Smooth muscle cell (in vitro differentiated cells): ENCODE results near the gene SYCE3. TPM values are rescaled to one million over a fixed set of nuclear protein-coding genes. Genes with fewer than 3 reads are reported as not detected.

Source experiments
- DNase-seq: peaks from one replicate; lab custom pipeline; 2025; ENCODE audit not compliant: unreplicated experiment; lab: John Stamatoyannopoulos, UW
- H2AFZ ChIP-seq: fragments of 200-600 bp; sonication (generic); 2 replicates; pipeline ENCODE4 v1.6.0; 2016; ENCODE audit warnings: antibody characterized with exemption, low read depth, mild to moderate bottlenecking
- H3F3A ChIP-seq: fragments of 200-600 bp; sonication (generic); 2 replicates; pipeline ENCODE4 v1.6.0; 2017; ENCODE audit warnings: antibody characterized with exemption, low read depth
- H3K27ac ChIP-seq: fragments of 200-600 bp; sonication (generic); 2 replicates; pipeline ENCODE4 v1.5.1; 2016; ENCODE audit warnings: low read depth, mild to moderate bottlenecking
- H3K27me3 ChIP-seq: fragments of 200-600 bp; sonication (generic); 2 replicates; pipeline ENCODE4 v1.6.1; 2016; ENCODE audit warnings: low read depth, mild to moderate bottlenecking
- H3K36me3 ChIP-seq: fragments of 200-600 bp; sonication (generic); 2 replicates; pipeline ENCODE4 v1.5.1; 2016; ENCODE audit warnings: low read depth
- H3K4me1 ChIP-seq: fragments of 200-600 bp; sonication (generic); 2 replicates; pipeline ENCODE4 v1.5.1; 2016; ENCODE audit warnings: low read depth
- H3K4me2 ChIP-seq: fragments of 200-600 bp; sonication (generic); 2 replicates; pipeline ENCODE4 v1.6.0; 2016; ENCODE audit warnings: mild to moderate bottlenecking
- H3K4me3 ChIP-seq: fragments of 200-600 bp; sonication (generic); 2 replicates; pipeline ENCODE4 v1.5.1; 2016; ENCODE audit warnings: mild to moderate bottlenecking
- H3K79me2 ChIP-seq: fragments of 200-600 bp; sonication (generic); 2 replicates; pipeline ENCODE4 v1.6.0; 2016; ENCODE audit warnings: low read depth, mild to moderate bottlenecking
- H3K9ac ChIP-seq: fragments of 200-600 bp; sonication (generic); 2 replicates; pipeline ENCODE4 v1.6.0; 2016; ENCODE audit warnings: low read depth
- H3K9me3 ChIP-seq: fragments of 200-600 bp; sonication (generic); replicated peaks from 2 replicates; pipeline ENCODE4 v1.5.1; 2016; ENCODE audit warnings: low read depth
- H4K20me1 ChIP-seq: fragments of 200-600 bp; sonication (generic); 2 replicates; pipeline ENCODE4 v1.6.0; 2016; ENCODE audit warnings: low read depth
- CTCF ChIP-seq: fragments of 200-600 bp; sonication (generic); IDR thresholded peaks from 2 replicates; pipeline ENCODE4 v1.5.1; 2017; ENCODE audit warnings: borderline replicate concordance, mild to moderate bottlenecking, antibody characterized with exemption; ENCODE audit not compliant: insufficient read depth, poor library complexity, severe bottlenecking
- WGBS: methylation state at CpG from one replicate; pipeline ENCODE4 v1.1.7; 2016; ENCODE audit warnings: low lambda C conversion rate; 5-methylcytosine and 5-hydroxymethylcytosine counted together
- polyA plus RNA-seq: library from polyadenylated mRNA; unstranded; fragments of >200 nt; fragmentation: Nextera tagmentation; extraction: Ambion mirVana; gene quantifications from 2 replicates; pipeline ENCODE4 v1.2.1, GENCODE V29; 2016
- total RNA-seq: library from RNA; depleted of rRNA; stranded (reverse); fragments of >200 nt; gene quantifications from 2 replicates; pipeline ENCODE4 v1.2.3, GENCODE V29; 2014

The SYCE3 gene
- total and polyA plus RNA-seq, 2 experiments from 2014 or later: not detected

- WGBS: 94% methylated on average over 55 of the region's 68 CpGs
- Histone ChIP-seq H3K4me1 (peaks cover 8% of the 10 kb centered on the region), H3K9me3 (no peaks in the 10 kb centered on the region), H3K27ac (no peak overlapping the region), H2AFZ (no peak overlapping the region), H3K4me3 (no peak overlapping the region), H3F3A (no peaks in the 10 kb centered on the region), H3K27me3 (no peaks in the 10 kb centered on the region), H4K20me1 (no peaks in the 10 kb centered on the region), H3K4me2 (no peak overlapping the region), H3K79me2 (no peaks in the 10 kb centered on the region), H3K36me3 (no peaks in the 10 kb centered on the region), H3K9ac (no peak overlapping the region)
- no peak for TF ChIP-seq CTCF
- no peak for DNase-seq
Measured at GRCh38 chr22:50548921-50549790, 13.6 kb downstream of the SYCE3 start.

- Histone ChIP-seq H3K79me2 (no peaks in the 10 kb centered on the region), H3K36me3 (no peaks in the 10 kb centered on the region), H3K9ac (no peak overlapping the region), H3K4me3 (no peak overlapping the region), H3K4me1 (peaks cover 8% of the 10 kb centered on the region), H3K4me2 (no peak overlapping the region), H3F3A (no peaks in the 10 kb centered on the region), H4K20me1 (no peaks in the 10 kb centered on the region), H3K27ac (no peak overlapping the region), H3K27me3 (no peaks in the 10 kb centered on the region), H2AFZ (no peak overlapping the region), H3K9me3 (no peaks in the 10 kb centered on the region)
- WGBS: 94% methylated on average over 41 of the region's 56 CpGs
- no peak for TF ChIP-seq CTCF
- DNase-seq: no peak
Measured at GRCh38 chr22:50548040-50548920, 14.4 kb downstream of the SYCE3 start.

GRCh38 chr22:50547263-50547985 lies 15.3 kb downstream of the SYCE3 start:
- Histone ChIP-seq H2AFZ (no peak overlapping the region), H4K20me1 (no peaks in the 10 kb centered on the region), H3K4me1 (peaks cover 8% of the 10 kb centered on the region), H3K27me3 (no peaks in the 10 kb centered on the region), H3K27ac (no peak overlapping the region), H3K79me2 (no peaks in the 10 kb centered on the region), H3F3A (no peaks in the 10 kb centered on the region), H3K36me3 (no peaks in the 10 kb centered on the region), H3K4me3 (no peak overlapping the region), H3K9ac (no peak overlapping the region), H3K4me2 (no peak overlapping the region), H3K9me3 (no peaks in the 10 kb centered on the region)
- WGBS: 93% methylated on average over 31 of the region's 35 CpGs
- DNase-seq: no peak
- TF ChIP-seq CTCF: no peak
